ENCODE results near the gene FRMD7.

DNA sequence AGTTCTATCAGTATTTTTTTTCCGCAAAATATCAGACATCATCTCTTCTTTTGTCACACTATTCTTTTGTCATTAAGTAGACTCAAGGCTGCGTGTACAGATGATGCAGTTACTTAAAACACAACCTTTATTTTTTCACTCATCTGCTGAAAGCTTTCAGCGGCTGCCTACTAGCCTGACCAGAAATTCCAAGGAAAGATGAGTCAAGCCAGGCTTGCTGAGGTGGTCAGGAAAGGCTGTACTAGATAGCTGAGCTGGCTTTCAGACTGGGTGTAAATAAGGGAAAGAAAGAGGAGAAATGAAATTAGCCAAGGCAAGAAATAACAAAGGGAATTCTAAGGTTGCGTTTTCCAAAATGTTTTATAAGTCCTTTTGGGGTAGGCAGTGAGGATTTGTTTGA lies 86.8 kb downstream of the FRMD7 start:
- no peak for TF ChIP-seq POLR2A (IDR thresholded peaks at IDR 0.05)
- TF ChIP-seq, protein P1, sequence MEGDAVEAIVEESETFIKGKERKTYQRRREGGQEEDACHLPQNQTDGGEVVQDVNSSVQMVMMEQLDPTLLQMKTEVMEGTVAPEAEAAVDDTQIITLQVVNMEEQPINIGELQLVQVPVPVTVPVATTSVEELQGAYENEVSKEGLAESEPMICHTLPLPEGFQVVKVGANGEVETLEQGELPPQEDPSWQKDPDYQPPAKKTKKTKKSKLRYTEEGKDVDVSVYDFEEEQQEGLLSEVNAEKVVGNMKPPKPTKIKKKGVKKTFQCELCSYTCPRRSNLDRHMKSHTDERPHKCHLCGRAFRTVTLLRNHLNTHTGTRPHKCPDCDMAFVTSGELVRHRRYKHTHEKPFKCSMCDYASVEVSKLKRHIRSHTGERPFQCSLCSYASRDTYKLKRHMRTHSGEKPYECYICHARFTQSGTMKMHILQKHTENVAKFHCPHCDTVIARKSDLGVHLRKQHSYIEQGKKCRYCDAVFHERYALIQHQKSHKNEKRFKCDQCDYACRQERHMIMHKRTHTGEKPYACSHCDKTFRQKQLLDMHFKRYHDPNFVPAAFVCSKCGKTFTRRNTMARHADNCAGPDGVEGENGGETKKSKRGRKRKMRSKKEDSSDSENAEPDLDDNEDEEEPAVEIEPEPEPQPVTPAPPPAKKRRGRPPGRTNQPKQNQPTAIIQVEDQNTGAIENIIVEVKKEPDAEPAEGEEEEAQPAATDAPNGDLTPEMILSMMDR (IDR thresholded peaks at IDR 0.05), result no peak
- no peak for TF ChIP-seq EP300 (IDR thresholded peaks at IDR 0.05)

All from gastroesophageal sphincter (tissue), 3 donors.